Skin epidermis (tissue), 12 donors: ENCODE data around the gene COPS6.
"Not testable (repeated sequence)": the region's sequence is repeated elsewhere in the genome, so short reads cannot be mapped to it uniquely, and the experiment has no call there.

Source experiments
- H3K27ac ChIP-seq, 21 experiments: fragments of 200-600 bp; sonication (generic) in 11 of 21; one replicate each; pipeline ENCODE4 v1.5.0; 2020; ENCODE audit warnings: mild to moderate bottlenecking in 3 of 21, inconsistent platforms in 2 of 21, moderate library complexity in 2 of 21
- H3K4me3 ChIP-seq, 7 experiments: fragments of 200-600 bp; sonication (generic) in 2 of 7; one replicate each; pipeline ENCODE4 v1.5.0; 2020; ENCODE audit warnings: inconsistent platforms in 2 of 7, mild to moderate bottlenecking in 2 of 7, moderate library complexity in 1 of 7

The COPS6 gene

GRCh38 chr7:100120733-100121036, 31.9 kb downstream of the COPS6 start:
- H3K4me3 ChIP-seq, result peak overlapping the region in 2 of 7 experiments; percentile 81
- peak overlapping the region in 17 of 21 experiments; percentile 81 to 99 (median 95) for H3K27ac ChIP-seq

- Histone ChIP-seq H3K27ac (peak overlapping the region in 6 of 21 experiments; percentile 17 to 58 (median 45)), H3K4me3 (no peak overlapping the region)
These were observed 33.3 kb downstream of the COPS6 start for GRCh38 chr7:100122067-100122466.

GRCh38 chr7:100122568-100122967, 33.8 kb downstream of the COPS6 start:
- H3K27ac ChIP-seq, result peak overlapping the region in 6 of 21 experiments; percentile 17 to 58 (median 45)

GRCh38 chr7:100124301-100125230, 35.8 kb downstream of the COPS6 start:
- peak overlapping the region in 6 of 21 experiments; percentile 2 to 37 (median 15) for H3K27ac ChIP-seq
- H3K4me3 ChIP-seq, result no peak overlapping the region

More at GRCh38 chr7:100122568-100122967, 33.8 kb downstream of the COPS6 start:
- H3K4me3 ChIP-seq, result no peak overlapping the region

- peak overlapping the region; percentile 60 to 93 (median 73) for H3K4me3 ChIP-seq
- H3K27ac ChIP-seq, result peak overlapping the region; percentile 81 to 99 (median 95)
These were observed 37.6 kb downstream of the COPS6 start for GRCh38 chr7:100126239-100126930.

GRCh38 chr7:100126931-100127865, 38.4 kb downstream of the COPS6 start, which contains the start of gene MBLAC1:
Gene MBLAC1, plus strand, starts transcription at chr7:100126967. Its CDS starts 429 bp downstream, at chr7:100127396.
- Histone ChIP-seq H3K27ac (peak within 1 kb of the TSS; percentile 81 to 99 (median 95)), H3K4me3 (peak within 1 kb of the TSS; percentile 60 to 93 (median 73))

- H3K4me3 ChIP-seq, result peak overlapping the region; percentile 60 to 93 (median 73)
These were observed 39.3 kb downstream of the COPS6 start for GRCh38 chr7:100127866-100128636.

GRCh38 chr7:100128637-100128963, 39.8 kb downstream of the COPS6 start:
- Histone ChIP-seq H3K27ac (peak overlapping the region in 2 of 21 experiments; percentile 89 to 94), H3K4me3 (no peak overlapping the region)

More at GRCh38 chr7:100127866-100128636, 39.3 kb downstream of the COPS6 start:
- peak overlapping the region in 20 of 21 experiments; percentile 81 to 99 (median 95) for H3K27ac ChIP-seq

GRCh38 chr7:100130220-100130607, 41.4 kb downstream of the COPS6 start:
- H3K27ac ChIP-seq, H3K4me3 ChIP-seq: not testable (repeated sequence)

GRCh38 chr7:100130608-100131453, 42.1 kb downstream of the COPS6 start:
- Histone ChIP-seq H3K4me3 (no peak overlapping the region), H3K27ac (peak overlapping the region in 1 of 21 experiments; percentile 7)

GRCh38 chr7:100132126-100132525, 43.4 kb downstream of the COPS6 start:
- no peak overlapping the region for H3K27ac ChIP-seq
- H3K4me3 ChIP-seq, result no peak overlapping the region

GRCh38 chr7:100132697-100133151, 44.0 kb downstream of the COPS6 start:
- Histone ChIP-seq H3K27ac (no peak overlapping the region), H3K4me3 (no peak overlapping the region)

- H3K27ac ChIP-seq, result no peak overlapping the region
- H3K4me3 ChIP-seq, result no peak overlapping the region
These were observed 49.3 kb downstream of the COPS6 start for GRCh38 chr7:100137851-100138760.

- no peak overlapping the region for H3K4me3 ChIP-seq
- peak overlapping the region in 3 of 21 experiments; percentile 9 to 44 (median 14) for H3K27ac ChIP-seq
These were observed 52.8 kb downstream of the COPS6 start for GRCh38 chr7:100141555-100141949.
